ENCODE results near the gene PCDH1. TPM values are rescaled to one million over a fixed set of nuclear protein-coding genes. Genes with fewer than 3 reads are reported as not detected.

Gene PCDH1
- total and polyA plus RNA-seq, 2 of the 8 experiments (the other 6 are each of a cell fraction or from before 2014, with no cell fraction given), result 101 to 102 TPM

DNA sequence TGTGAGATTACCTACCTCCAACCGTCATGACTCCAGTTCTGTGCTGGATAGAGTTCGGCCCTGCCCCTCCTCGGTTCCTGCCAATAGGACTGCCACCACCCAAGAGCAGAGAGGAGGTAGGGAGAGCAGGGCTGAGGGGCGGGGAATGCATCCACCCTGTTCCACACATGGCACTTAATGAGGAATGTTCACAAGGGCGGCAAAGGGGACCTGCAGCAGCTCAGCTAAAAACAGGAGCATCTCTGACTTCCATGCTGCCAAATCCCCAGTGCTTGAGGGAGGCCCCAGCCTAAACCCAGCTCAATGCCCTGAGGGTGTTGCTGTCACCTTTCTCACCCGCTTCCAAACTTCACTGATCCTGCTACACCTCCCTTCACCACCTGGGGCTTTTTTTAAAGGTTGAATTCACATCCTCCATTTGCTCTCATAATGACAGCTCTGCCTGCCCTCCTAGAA is 37.7 kb upstream of the PCDH1 start:
- DNase-seq (ENCODE audit: low read depth in 1 of 2, low spot score in 2 of 2) (peak in 1 of 2 experiments; percentile 58), FAIRE-seq (peak; percentile 60)
- no peak overlapping the region for H2BK12ac ChIP-seq (ENCODE audit: low read depth, low read length)
- POLR2A ChIA-PET (ENCODE audit: partially characterized antibody), result interaction anchor here (0.8 to 5.0 kb wide), 6 partner anchors 8 to 99 kb away, joined by 3 to 36 read pairs (median 3); partner anchors contain the start of gene DELE1
- H4K8ac ChIP-seq (ENCODE audit: extremely low read depth, insufficient read depth, low read length), result no peak overlapping the region
- H3K27me3 ChIP-seq (replicated peaks in 1 of 4; ENCODE audit: control insufficient read depth in 3 of 4, extremely low read depth in 1 of 4, insufficient read depth in 3 of 4, low read length in 3 of 4), result peaks cover 3 to 17% (median 7%) of the 10 kb centered on the region in 4 experiments
- H3K4me1 ChIP-seq (replicated peaks in 1 of 4; ENCODE audit: control insufficient read depth in 3 of 4, insufficient read depth in 4 of 4, low read length in 3 of 4), result peaks cover 4 to 10% (median 6%) of the 10 kb centered on the region in 4 experiments; a peak in 6 of 7 replicates
- no peak overlapping the region for H3K56ac ChIP-seq (replicated peaks; ENCODE audit: insufficient read length, low read depth, low read length)
- H3K9me3 ChIP-seq (ENCODE audit: insufficient read depth in 2 of 2, low read depth in 1 of 2, low read length in 1 of 2), result no peaks in the 10 kb centered on the region
- H3K79me2 ChIP-seq (ENCODE audit: control insufficient read depth in 1 of 2, insufficient read depth in 2 of 2, low read length in 2 of 2), result no peaks in the 10 kb centered on the region
- H2AK5ac ChIP-seq (ENCODE audit: low read depth, low read length), result peak overlapping the region; percentile 9; the same call in 1 of the 2 replicates
- H3K4ac ChIP-seq (replicated peaks; ENCODE audit: insufficient read length, low read depth, low read length), result no peak overlapping the region
- H3K18ac ChIP-seq (ENCODE audit: extremely low read depth, low read length), result no peak overlapping the region
- H4K5ac ChIP-seq (ENCODE audit: insufficient read length, low read depth, low read length), result no peak overlapping the region
- 0 out of 2 replicates have a peak overlapping the region, but pooled peaks have one; percentile 5 for H2AFZ ChIP-seq (ENCODE audit: low read length)
- no peaks in the 10 kb centered on the region for H3K79me1 ChIP-seq (ENCODE audit: low read depth, low read length)
- H2BK5ac ChIP-seq (ENCODE audit: low read depth, low read length), result no peak overlapping the region
- H2BK120ac ChIP-seq (replicated peaks; ENCODE audit: low read depth, low read length), result no peak overlapping the region
- H3K4me2 ChIP-seq (ENCODE audit: insufficient read depth in 1 of 2, low read depth in 2 of 2, low read length in 2 of 2), result peak overlapping the region in 1 of 2 experiments; percentile 7; a peak in 2 of 4 replicates
- no peak overlapping the region for H3K23ac ChIP-seq (ENCODE audit: insufficient read length)
- CTCF ChIA-PET (ENCODE audit: partially characterized antibody), result interaction anchor here (0.7 to 5.4 kb wide), 32 partner anchors 10 to 323 kb away, joined by 3 to 58 read pairs (median 4); partner anchors contain the start of genes PCDH1, PCDH12 and RNF14
- no peak overlapping the region for H3K4me3 ChIP-seq (ENCODE audit: extremely low read depth in 1 of 4, insufficient read depth in 2 of 4, low read depth in 3 of 4, low read length in 4 of 4)
- 60% methylated on average over 6 of the region's 6 CpGs; no CpG with 5 or more reads in 1 of the 2 experiments for WGBS, 2 experiments (ENCODE audit: extremely low coverage in 1 of 2, insufficient coverage in 1 of 2, insufficient read length in 1 of 2, insufficient replicate concordance in 2 of 2, low coverage in 1 of 2, low lambda C conversion rate in 2 of 2, missing lambda C conversion rate in 1 of 2)
- peak overlapping the region; percentile 36; the same call in 1 of the 2 replicates for H2BK15ac ChIP-seq (ENCODE audit: low read length)
- H3K23me2 ChIP-seq (ENCODE audit: low read depth, low read length), result peaks cover 3% of the 10 kb centered on the region; the same call in 1 of the 2 replicates
- no peaks in the 10 kb centered on the region for H4K20me1 ChIP-seq (replicated peaks in 1 of 2; ENCODE audit: control insufficient read depth in 1 of 2, insufficient read depth in 2 of 2, low read length in 2 of 2)
- H4K91ac ChIP-seq (replicated peaks; ENCODE audit: insufficient read length, low read length), result no peak overlapping the region
- H3K36me3 ChIP-seq (ENCODE audit: control insufficient read depth in 2 of 4, insufficient read depth in 4 of 4, low read length in 3 of 4), result no peaks in the 10 kb centered on the region
- TF ChIP-seq, protein P1, sequence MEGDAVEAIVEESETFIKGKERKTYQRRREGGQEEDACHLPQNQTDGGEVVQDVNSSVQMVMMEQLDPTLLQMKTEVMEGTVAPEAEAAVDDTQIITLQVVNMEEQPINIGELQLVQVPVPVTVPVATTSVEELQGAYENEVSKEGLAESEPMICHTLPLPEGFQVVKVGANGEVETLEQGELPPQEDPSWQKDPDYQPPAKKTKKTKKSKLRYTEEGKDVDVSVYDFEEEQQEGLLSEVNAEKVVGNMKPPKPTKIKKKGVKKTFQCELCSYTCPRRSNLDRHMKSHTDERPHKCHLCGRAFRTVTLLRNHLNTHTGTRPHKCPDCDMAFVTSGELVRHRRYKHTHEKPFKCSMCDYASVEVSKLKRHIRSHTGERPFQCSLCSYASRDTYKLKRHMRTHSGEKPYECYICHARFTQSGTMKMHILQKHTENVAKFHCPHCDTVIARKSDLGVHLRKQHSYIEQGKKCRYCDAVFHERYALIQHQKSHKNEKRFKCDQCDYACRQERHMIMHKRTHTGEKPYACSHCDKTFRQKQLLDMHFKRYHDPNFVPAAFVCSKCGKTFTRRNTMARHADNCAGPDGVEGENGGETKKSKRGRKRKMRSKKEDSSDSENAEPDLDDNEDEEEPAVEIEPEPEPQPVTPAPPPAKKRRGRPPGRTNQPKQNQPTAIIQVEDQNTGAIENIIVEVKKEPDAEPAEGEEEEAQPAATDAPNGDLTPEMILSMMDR (IDR thresholded peaks at IDR 0.05; ENCODE audit: control extremely low read depth in 1 of 3, insufficient read depth in 1 of 3, low read depth in 1 of 3, low read length in 3 of 3), result peak in 1 of 3 experiments; percentile 36; a peak in 1 of 4 replicates
- TF ChIP-seq RAD21 (IDR thresholded peaks at IDR 0.05 in 1 of 2, conservative IDR thresholded peaks at IDR 0.05 in 1 of 2; ENCODE audit: low read depth in 2 of 2, low read length in 2 of 2), result peak in 1 of 2 experiments; percentile 8; a peak in 1 of 4 replicates
- TF ChIP-seq NRF1 (IDR thresholded peaks at IDR 0.05; ENCODE audit: low read depth, low read length), result no peak
- no peak overlapping the region for H3K9ac ChIP-seq (replicated peaks in 1 of 4; ENCODE audit: extremely low read depth in 1 of 4, low read depth in 3 of 4, low read length in 3 of 4)
- no peak overlapping the region for H3K27ac ChIP-seq (ENCODE audit: low read depth, low read length)
- 0 out of 2 replicates have a peak overlapping the region, but pooled peaks have one; percentile 17 for H2BK20ac ChIP-seq (ENCODE audit: low read length)
- no peak overlapping the region for H3K14ac ChIP-seq (ENCODE audit: insufficient read length)

All from H1 (cell line).